CD4-positive, alpha-beta T cell treated with Interleukin-15 for 4 hours (primary cell): Measurements from ENCODE around the gene SRL.

Experiments used
- DNase-seq: peaks from one replicate; pipeline ENCODE4 v3.0.0-alpha.2; 2020; ENCODE audit warnings: low spot score

SRL gene

GRCh38 chr16:4200781-4201137, 41.1 kb downstream of the SRL start:
- DNase-seq = no peak

- peak; percentile 3 for DNase-seq
Measured at GRCh38 chr16:4200000-4200780, 41.7 kb downstream of the SRL start.

- DNase-seq = no peak
Measured at GRCh38 chr16:4198816-4199215, 43.1 kb downstream of the SRL start.

- DNase-seq = no peak
Measured at GRCh38 chr16:4194661-4195060, 47.2 kb downstream of the SRL start.

GRCh38 chr16:4193920-4194319, 48.0 kb downstream of the SRL start:
- no peak for DNase-seq

- no peak for DNase-seq
Measured at GRCh38 chr16:4192206-4192605, 49.7 kb downstream of the SRL start.

GRCh38 chr16:4190712-4191333, 51.1 kb downstream of the SRL start:
- DNase-seq = no peak

GRCh38 chr16:4190086-4190485, 51.8 kb downstream of the SRL start:
- DNase-seq = no peak

GRCh38 chr16:4184038-4184702, 57.7 kb downstream of the SRL start:
- no peak for DNase-seq

- peak; percentile 86 for DNase-seq
Measured at GRCh38 chr16:4183237-4184037, 58.4 kb downstream of the SRL start.

- DNase-seq = no peak
Measured at GRCh38 chr16:4182581-4183236, 59.2 kb downstream of the SRL start.

GRCh38 chr16:4180511-4180910, 61.4 kb downstream of the SRL start:
- no peak for DNase-seq

GRCh38 chr16:4179763-4180260, 62.1 kb downstream of the SRL start:
- DNase-seq = no peak

- no peak for DNase-seq
Measured at GRCh38 chr16:4179020-4179419, 62.9 kb downstream of the SRL start.

GRCh38 chr16:4178468-4179010, 63.3 kb downstream of the SRL start:
- no peak for DNase-seq

GRCh38 chr16:4176906-4177417, 64.9 kb downstream of the SRL start:
- DNase-seq = no peak

GRCh38 chr16:4175849-4176248, 66.0 kb downstream of the SRL start:
- DNase-seq = no peak

GRCh38 chr16:4172070-4172469, 69.8 kb downstream of the SRL start:
- DNase-seq = no peak

GRCh38 chr16:4169415-4169814, 72.5 kb downstream of the SRL start:
- no peak for DNase-seq

- DNase-seq = no peak
Measured at GRCh38 chr16:4166821-4167220, 75.1 kb downstream of the SRL start.
